C1 segment of cervical spinal cord (tissue), 14 donors: Measurements from ENCODE around the gene IRX4.
"Not testable (repeated sequence)": the region's sequence is repeated elsewhere in the genome, so short reads cannot be mapped to it uniquely, and the experiment has no call there.

Experiments used
- DNase-seq, 14 donors: peaks; one replicate each; lab custom pipeline; 2025; lab: John Stamatoyannopoulos, UW

IRX4 gene

GRCh38 chr5:1860949-1861348, 21.8 kb downstream of the IRX4 start:
- peak in 10 of 14 donors; percentile 10 to 50 (median 27) for DNase-seq

- no peak for DNase-seq
Measured at GRCh38 chr5:1860021-1860610, 22.6 kb downstream of the IRX4 start.

GRCh38 chr5:1859099-1859498, 23.6 kb downstream of the IRX4 start:
- DNase-seq: no peak

GRCh38 chr5:1858436-1858835, 24.3 kb downstream of the IRX4 start:
- DNase-seq: no peak

GRCh38 chr5:1857256-1857600, 25.5 kb downstream of the IRX4 start:
- no peak for DNase-seq

GRCh38 chr5:1856596-1857255, 26.0 kb downstream of the IRX4 start:
- DNase-seq: no peak

- DNase-seq: no peak
Measured at GRCh38 chr5:1855596-1855995, 27.1 kb downstream of the IRX4 start.

- no peak for DNase-seq
Measured at GRCh38 chr5:1855075-1855474, 27.6 kb downstream of the IRX4 start.

GRCh38 chr5:1853531-1853930, 29.2 kb downstream of the IRX4 start:
- DNase-seq: no peak

- no peak for DNase-seq
Measured at GRCh38 chr5:1852324-1852947, 30.3 kb downstream of the IRX4 start.

- no peak for DNase-seq
Measured at GRCh38 chr5:1851290-1851934, 31.3 kb downstream of the IRX4 start.

GRCh38 chr5:1850324-1851154, 32.2 kb downstream of the IRX4 start:
- no peak for DNase-seq

GRCh38 chr5:1847611-1848010, 35.1 kb downstream of the IRX4 start:
- DNase-seq: no peak

- DNase-seq: no peak
Measured at GRCh38 chr5:1847056-1847455, 35.7 kb downstream of the IRX4 start.

GRCh38 chr5:1846583-1846982, 36.1 kb downstream of the IRX4 start:
- no peak for DNase-seq

GRCh38 chr5:1845696-1846095, 37.0 kb downstream of the IRX4 start:
- no peak for DNase-seq

- DNase-seq: no peak
Measured at GRCh38 chr5:1844708-1845436, 37.9 kb downstream of the IRX4 start.

- DNase-seq: not testable (repeated sequence)
Measured at GRCh38 chr5:1843761-1844160, 39.0 kb downstream of the IRX4 start.

GRCh38 chr5:1842004-1842819, 40.5 kb downstream of the IRX4 start:
- no peak for DNase-seq
